IMR-90 (cell line): Measurements from ENCODE around the gene ADCK1. TPM values are rescaled to one million over a fixed set of nuclear protein-coding genes. Genes with fewer than 3 reads are reported as not detected.

Source experiments
- ATAC-seq: fragments of 200-7000 bp; cut with Tn5 transposase; 2 replicates; pipeline ENCODE4 v1.9.1; 2020; ENCODE audit warnings: low read depth, mild to moderate bottlenecking, moderate library complexity
- BruUV-seq: library from RNA; stranded (reverse); fragments of 400-500 nt; replicated peaks from 2 replicates; lab custom pipeline; 2021; lab: Mats Ljungman, UMichigan
- CTCF ChIA-PET: fragments of 300-600 bp; formaldehyde crosslinking; extraction: SDS; loops from one replicate; lab custom pipeline; 2021; ENCODE audit warnings: antibody characterized with exemption; lab: Yijun Ruan, JAX
- POLR2A ChIA-PET: fragments of 300-600 bp; sonication (Branson Sonifier 250); formaldehyde crosslinking; loops from one replicate; lab custom pipeline; 2022; ENCODE audit warnings: antibody characterized with exemption; ENCODE audit not compliant: unreplicated experiment; lab: Charles Lee
- DNase-seq: peaks from one replicate; pipeline ENCODE4 v3.0.0; 2013
- H2AFZ ChIP-seq: replicated peaks from 2 replicates; pipeline ENCODE3; 2013; ENCODE audit warnings: low read length, mild to moderate bottlenecking; ENCODE audit not compliant: poor library complexity
- H2AK5ac ChIP-seq: 2 replicates; pipeline ENCODE4 v1.6.1; 2013; ENCODE audit warnings: low read depth, low read length, inconsistent platforms
- H2AK9ac ChIP-seq: replicated peaks from 2 replicates; pipeline ENCODE3; 2013; ENCODE audit warnings: mild to moderate bottlenecking, low read depth, low read length, moderate library complexity; ENCODE audit not compliant: poor library complexity
- H2BK120ac ChIP-seq: 2 replicates; pipeline ENCODE4 v1.6.1; 2013; ENCODE audit warnings: low read depth, low read length, inconsistent platforms
- H2BK15ac ChIP-seq: 3 replicates; pipeline ENCODE4 v1.6.1; 2013; ENCODE audit warnings: low read depth, low read length, inconsistent platforms
- H2BK20ac ChIP-seq: 2 replicates; pipeline ENCODE4 v1.6.1; 2013; ENCODE audit warnings: low read depth, mild to moderate bottlenecking, inconsistent platforms, low read length, moderate library complexity
- H2BK5ac ChIP-seq: 2 replicates; pipeline ENCODE4 v1.6.1; 2013; ENCODE audit warnings: mild to moderate bottlenecking, low read depth, low read length, inconsistent platforms; ENCODE audit not compliant: poor library complexity, severe bottlenecking
- H3K14ac ChIP-seq: replicated peaks from 2 replicates; pipeline ENCODE4 v1.6.1; 2013; ENCODE audit warnings: low read depth, low read length, inconsistent platforms
- H3K18ac ChIP-seq: 2 replicates; pipeline ENCODE4 v1.6.1; 2013; ENCODE audit warnings: low read depth, low read length, control low read depth
- H3K23ac ChIP-seq: 2 replicates; pipeline ENCODE4 v1.6.1; 2013; ENCODE audit warnings: low read depth, low read length, inconsistent platforms
- H3K27ac ChIP-seq: 2 replicates; pipeline ENCODE4 v1.5.1; 2013; ENCODE audit warnings: mild to moderate bottlenecking, control low read depth, low read length; ENCODE audit not compliant: insufficient read depth
- H3K27me3 ChIP-seq: 2 replicates; pipeline ENCODE4 v1.6.1; 2013; ENCODE audit warnings: low read length; ENCODE audit not compliant: control insufficient read depth, insufficient read depth
- H3K36me3 ChIP-seq: 2 replicates; pipeline ENCODE4 v1.6.1; 2013; ENCODE audit warnings: low read length, mixed read lengths; ENCODE audit not compliant: control insufficient read depth, insufficient read depth
- H3K4ac ChIP-seq: 2 replicates; pipeline ENCODE4 v1.6.1; 2013; ENCODE audit warnings: low read depth, low read length, inconsistent platforms
- H3K4me1 ChIP-seq: 2 replicates; pipeline ENCODE4 v1.6.1; 2013; ENCODE audit warnings: low read length, mixed read lengths; ENCODE audit not compliant: control insufficient read depth, insufficient read depth
- H3K4me2 ChIP-seq: 2 replicates; pipeline ENCODE4 v1.6.1; 2013; ENCODE audit warnings: low read depth, mild to moderate bottlenecking, control low read depth, low read length, moderate library complexity
- H3K4me3 ChIP-seq: 2 replicates; pipeline ENCODE4 v1.5.1; 2013; ENCODE audit warnings: low read depth, mild to moderate bottlenecking, control low read depth, low read length, moderate library complexity; ENCODE audit not compliant: insufficient read depth
- H3K56ac ChIP-seq: 2 replicates; pipeline ENCODE4 v1.6.1; 2013; ENCODE audit warnings: low read length, inconsistent platforms; ENCODE audit not compliant: insufficient read depth; ENCODE audit errors: extremely low read depth
- H3K79me1 ChIP-seq, 2 experiments: 2 replicates each; pipeline ENCODE4 v1.6.1; 2013; ENCODE audit warnings: low read length in 2 of 2, inconsistent platforms in 1 of 2, low read depth in 1 of 2
- H3K9ac ChIP-seq: 2 replicates; pipeline ENCODE4 v1.6.1; 2013; ENCODE audit warnings: low read depth, low read length, control low read depth
- H3K9me1 ChIP-seq: 2 replicates; pipeline ENCODE4 v1.6.1; 2013; ENCODE audit warnings: low read length, inconsistent platforms; ENCODE audit not compliant: insufficient read depth
- H3K9me3 ChIP-seq: 2 replicates; pipeline ENCODE4 v1.6.1; 2013; ENCODE audit warnings: low read length; ENCODE audit not compliant: control insufficient read depth, insufficient read depth
- H4K20me1 ChIP-seq: 2 replicates; pipeline ENCODE4 v1.6.1; 2013; ENCODE audit warnings: low read length, inconsistent platforms; ENCODE audit not compliant: insufficient read depth
- H4K5ac ChIP-seq: 2 replicates; pipeline ENCODE4 v1.6.1; 2013; ENCODE audit warnings: mild to moderate bottlenecking, low read depth, low read length, control low read depth
- H4K8ac ChIP-seq, 2 experiments: 2 replicates each; pipeline ENCODE4 v1.6.1; 2013; ENCODE audit warnings: low read depth in 2 of 2, low read length in 2 of 2, control low read depth in 1 of 2, inconsistent platforms in 1 of 2
- H4K91ac ChIP-seq: 2 replicates; pipeline ENCODE4 v1.6.1; 2013; ENCODE audit warnings: low read depth, low read length, inconsistent platforms; ENCODE audit not compliant: insufficient read depth
- BHLHE40 ChIP-seq: fragments of 150-350 bp; IDR thresholded peaks from 2 replicates; pipeline ENCODE4 v1.6.1; 2016; ENCODE audit warnings: mild to moderate bottlenecking, low read depth, low read length
- CEBPB ChIP-seq: IDR thresholded peaks from 2 replicates; pipeline ENCODE4 v1.6.1; 2012; ENCODE audit warnings: low read depth, low read length, improper control_type of control experiment
- CHD1 ChIP-seq: IDR thresholded peaks from 2 replicates; pipeline ENCODE4 v1.6.1; 2012; ENCODE audit warnings: low read depth, low read length, improper control_type of control experiment
- ELK1 ChIP-seq: fragments of 150-350 bp; IDR thresholded peaks from 2 replicates; pipeline ENCODE4 v1.6.1; 2016; ENCODE audit warnings: low read depth, mild to moderate bottlenecking, low read length, moderate library complexity, borderline replicate concordance
- FOS ChIP-seq: fragments of 150-350 bp; IDR thresholded peaks from 2 replicates; pipeline ENCODE4 v1.6.1; 2016; ENCODE audit warnings: low read depth, low read length
- MAFK ChIP-seq: IDR thresholded peaks from 2 replicates; pipeline ENCODE4 v1.6.1; 2012; ENCODE audit warnings: low read depth, low read length, improper control_type of control experiment
- MAZ ChIP-seq: IDR thresholded peaks from 2 replicates; pipeline ENCODE4 v1.6.1; 2012; ENCODE audit warnings: low read depth, mild to moderate bottlenecking, low read length, improper control_type of control experiment, moderate library complexity, borderline replicate concordance
- MXI1 ChIP-seq: IDR thresholded peaks from 2 replicates; pipeline ENCODE4 v1.6.1; 2012; ENCODE audit warnings: low read depth, mild to moderate bottlenecking, low read length, moderate library complexity, borderline replicate concordance
- NFE2L2 ChIP-seq: fragments of 150-350 bp; IDR thresholded peaks from 2 replicates; pipeline ENCODE4 v1.6.1; 2016; ENCODE audit warnings: low read depth, mild to moderate bottlenecking, low read length
- POLR2A ChIP-seq: IDR thresholded peaks from 2 replicates; pipeline ENCODE4 v1.6.1; 2012; ENCODE audit warnings: mild to moderate bottlenecking, low read depth, low read length
- RAD21 ChIP-seq: IDR thresholded peaks from 2 replicates; pipeline ENCODE4 v1.6.1; 2012; ENCODE audit warnings: low read length, improper control_type of control experiment
- RCOR1 ChIP-seq: IDR thresholded peaks from 2 replicates; pipeline ENCODE4 v1.6.1; 2012; ENCODE audit warnings: mild to moderate bottlenecking, low read length, improper control_type of control experiment; ENCODE audit not compliant: insufficient replicate concordance
- RFX5 ChIP-seq: IDR thresholded peaks from 2 replicates; pipeline ENCODE4 v1.8.0; 2012; ENCODE audit warnings: low read depth, mild to moderate bottlenecking, low read length, moderate library complexity
- SMC3 ChIP-seq: fragments of 150-350 bp; IDR thresholded peaks from 2 replicates; pipeline ENCODE4 v1.6.1; 2016; ENCODE audit warnings: low read depth, mild to moderate bottlenecking, antibody characterized with exemption, low read length, moderate library complexity
- WGBS, 2 experiments: methylation state at CpG; one replicate each; pipeline versions ENCODE4 v1.1.5 to v1.1.7; 2013; ENCODE audit warnings: missing lambda C conversion rate in 2 of 2; ENCODE audit not compliant: insufficient read length in 1 of 2; ENCODE audit errors: extremely low coverage in 2 of 2; 5-methylcytosine and 5-hydroxymethylcytosine counted together
- dilution Hi-C: fragments of 300-500 bp; cut with HindIII; formaldehyde crosslinking; loops from one replicate; pipeline ENCODE4 v1.14.3; 2018; ENCODE audit warnings: low sequenced_read_pairs; ENCODE audit not compliant: unreplicated experiment
- in situ Hi-C: fragments of 300-500 bp; cut with MboI; formaldehyde crosslinking; loops from 3 replicates; pipeline ENCODE4 v1.14.3; 2019; ENCODE audit warnings: low sequenced_read_pairs, inconsistent platforms, mixed read lengths
- intact Hi-C: fragments of 100-400 bp; cut with micrococcal nuclease; formaldehyde crosslinking; loops from 2 replicates; pipeline ENCODE4 v1.10.0; 2022
- polyA plus RNA-seq, 3 experiments: library from polyadenylated mRNA; depleted of rRNA; stranded (reverse); fragments of >200 nt; gene quantifications; 2 replicates each; pipeline ENCODE4 v1.2.3, GENCODE V29; 2012; ENCODE audit warnings: low replicate concordance in 1 of 3
- total RNA-seq: library from RNA; depleted of rRNA; stranded (reverse); fragments of >200 nt; gene quantifications from 2 replicates; pipeline ENCODE4 v1.2.3, GENCODE V29; 2012
- TF ChIP-seq, protein P1 (sequence below): conservative IDR thresholded peaks from 2 replicates; pipeline ENCODE4 v1.5.1; 2012; ENCODE audit warnings: mild to moderate bottlenecking, low read depth, low read length, improper control_type of control experiment
- TF ChIP-seq, protein P2 (sequence below): fragments of 150-350 bp; IDR thresholded peaks from 2 replicates; pipeline ENCODE4 v1.6.1; 2017; ENCODE audit warnings: mild to moderate bottlenecking, antibody characterized with exemption, low read length, low read depth

The ADCK1 gene
- total and polyA plus RNA-seq, 2 of the 4 experiments (the other 2 are of a cell fraction): 1.6 to 4.6 TPM

DNA sequence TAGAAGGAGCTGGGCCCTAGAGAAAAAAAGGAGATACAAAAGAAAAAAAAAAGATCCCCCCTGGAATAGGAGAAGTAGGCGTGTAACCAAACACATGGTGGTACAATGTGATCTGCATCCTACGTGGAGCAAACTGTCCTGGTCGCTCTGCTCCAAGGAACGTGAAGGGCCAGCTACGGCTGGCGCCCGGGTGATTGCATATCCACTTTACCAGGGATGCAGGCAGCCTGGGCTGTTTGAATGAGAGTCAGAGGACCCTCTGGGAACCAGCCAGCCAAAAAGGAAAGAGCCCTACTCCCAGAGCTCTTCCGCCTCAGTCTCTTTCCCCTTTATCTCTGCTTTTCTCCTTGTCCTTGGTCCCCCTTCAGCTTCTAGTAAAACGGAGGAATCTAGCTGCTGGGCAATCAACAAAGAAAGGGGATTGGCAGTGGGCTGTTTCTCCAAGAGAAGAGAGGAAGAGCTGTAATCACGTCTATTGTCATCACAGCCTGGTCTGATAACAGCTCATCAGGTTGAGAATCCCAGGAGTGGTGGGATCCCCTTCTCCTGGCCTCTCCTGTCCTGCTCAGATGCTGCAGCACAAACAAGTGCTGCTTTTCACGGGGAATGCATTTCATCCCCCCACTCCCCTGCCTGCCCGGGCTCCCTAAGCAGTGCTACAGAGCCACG lies 156.0 kb downstream of the ADCK1 start:
- Histone ChIP-seq H3K18ac (no peak overlapping the region), H3K27ac (no peak overlapping the region), H3K9me3 (no peaks in the 10 kb centered on the region), H3K23ac (no peak overlapping the region), H4K91ac (no peak overlapping the region), H2AK9ac (no peak overlapping the region), H2AFZ (no peak overlapping the region), H3K4me1 (no peaks in the 10 kb centered on the region), H2BK20ac (no peak overlapping the region), H3K36me3 (no peaks in the 10 kb centered on the region), H3K56ac (no peak overlapping the region), H2BK5ac (no peak overlapping the region), H3K79me1 (no peaks in the 10 kb centered on the region), H3K4ac (no peak overlapping the region), H2AK5ac (no peak overlapping the region), H3K4me2 (no peak overlapping the region), H3K14ac (no peak overlapping the region), H3K27me3 (no peaks in the 10 kb centered on the region), H4K20me1 (no peaks in the 10 kb centered on the region), H2BK15ac (no peak overlapping the region), H3K9ac (no peak overlapping the region), H4K8ac (no peak overlapping the region), H2BK120ac (no peak overlapping the region), H3K4me3 (no peak overlapping the region), H3K9me1 (no peaks in the 10 kb centered on the region), H4K5ac (no peak overlapping the region)
- ChIA-PET POLR2A (no interaction called here), CTCF (no interaction called here)
- dilution Hi-C loops (no loop called here), in situ Hi-C loops (no loop called here), intact Hi-C loops (no loop called here)
- TF ChIP-seq CHD1 (no peak), SMC3 (no peak), ELK1 (no peak), NFE2L2 (no peak), MAFK (no peak), MXI1 (no peak), RCOR1 (no peak), MAZ (no peak), RAD21 (no peak), RFX5 (no peak), BHLHE40 (no peak), POLR2A (no peak), FOS (no peak), CEBPB (no peak)
- TF ChIP-seq, protein P1, sequence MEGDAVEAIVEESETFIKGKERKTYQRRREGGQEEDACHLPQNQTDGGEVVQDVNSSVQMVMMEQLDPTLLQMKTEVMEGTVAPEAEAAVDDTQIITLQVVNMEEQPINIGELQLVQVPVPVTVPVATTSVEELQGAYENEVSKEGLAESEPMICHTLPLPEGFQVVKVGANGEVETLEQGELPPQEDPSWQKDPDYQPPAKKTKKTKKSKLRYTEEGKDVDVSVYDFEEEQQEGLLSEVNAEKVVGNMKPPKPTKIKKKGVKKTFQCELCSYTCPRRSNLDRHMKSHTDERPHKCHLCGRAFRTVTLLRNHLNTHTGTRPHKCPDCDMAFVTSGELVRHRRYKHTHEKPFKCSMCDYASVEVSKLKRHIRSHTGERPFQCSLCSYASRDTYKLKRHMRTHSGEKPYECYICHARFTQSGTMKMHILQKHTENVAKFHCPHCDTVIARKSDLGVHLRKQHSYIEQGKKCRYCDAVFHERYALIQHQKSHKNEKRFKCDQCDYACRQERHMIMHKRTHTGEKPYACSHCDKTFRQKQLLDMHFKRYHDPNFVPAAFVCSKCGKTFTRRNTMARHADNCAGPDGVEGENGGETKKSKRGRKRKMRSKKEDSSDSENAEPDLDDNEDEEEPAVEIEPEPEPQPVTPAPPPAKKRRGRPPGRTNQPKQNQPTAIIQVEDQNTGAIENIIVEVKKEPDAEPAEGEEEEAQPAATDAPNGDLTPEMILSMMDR: no peak
- TF ChIP-seq, protein P2, sequence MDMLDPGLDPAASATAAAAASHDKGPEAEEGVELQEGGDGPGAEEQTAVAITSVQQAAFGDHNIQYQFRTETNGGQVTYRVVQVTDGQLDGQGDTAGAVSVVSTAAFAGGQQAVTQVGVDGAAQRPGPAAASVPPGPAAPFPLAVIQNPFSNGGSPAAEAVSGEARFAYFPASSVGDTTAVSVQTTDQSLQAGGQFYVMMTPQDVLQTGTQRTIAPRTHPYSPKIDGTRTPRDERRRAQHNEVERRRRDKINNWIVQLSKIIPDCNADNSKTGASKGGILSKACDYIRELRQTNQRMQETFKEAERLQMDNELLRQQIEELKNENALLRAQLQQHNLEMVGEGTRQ: no peak
- DNase-seq (no peak), ATAC-seq (no peak)
- WGBS, 2 experiments: 59% methylated on average over 8 of the region's 13 CpGs; no CpG with 5 or more reads in 1 of the 2 experiments
- BruUV-seq: no TSS peak
